GM23248 (cell line): ENCODE data around the gene EMC10. TPM values are rescaled to one million over a fixed set of nuclear protein-coding genes. Genes with fewer than 3 reads are reported as not detected.

Source experiments
- DNase-seq: peaks from one replicate; pipeline ENCODE4 v3.0.0-alpha.2; 2015
- H2AFZ ChIP-seq: fragments of 200-600 bp; sonication (generic); 2 replicates; pipeline ENCODE4 v1.6.1; 2016; ENCODE audit warnings: antibody characterized with exemption
- H3F3A ChIP-seq: fragments of 200-600 bp; sonication (generic); 2 replicates; pipeline ENCODE4 v1.6.1; 2016; ENCODE audit warnings: mild to moderate bottlenecking, antibody characterized with exemption, mixed run types; ENCODE audit not compliant: insufficient read depth
- H3K27ac ChIP-seq: fragments of 200-600 bp; sonication (generic); 2 replicates; pipeline ENCODE4 v1.5.1; 2016; ENCODE audit warnings: mild to moderate bottlenecking
- H3K27me3 ChIP-seq: fragments of 200-600 bp; sonication (generic); replicated peaks from 2 replicates; pipeline ENCODE4 v1.6.1; 2016; ENCODE audit warnings: mild to moderate bottlenecking; ENCODE audit not compliant: insufficient read depth
- H3K36me3 ChIP-seq: fragments of 200-600 bp; sonication (generic); 2 replicates; pipeline ENCODE4 v1.6.1; 2016; ENCODE audit warnings: low read depth, mild to moderate bottlenecking
- H3K4me1 ChIP-seq: fragments of 200-600 bp; sonication (generic); 2 replicates; pipeline ENCODE4 v1.6.1; 2016; ENCODE audit warnings: mild to moderate bottlenecking; ENCODE audit not compliant: insufficient read depth
- H3K4me2 ChIP-seq: fragments of 200-600 bp; sonication (generic); one replicate; pipeline ENCODE4 v1.6.1; 2016; ENCODE audit warnings: mild to moderate bottlenecking; ENCODE audit not compliant: unreplicated experiment
- H3K4me3 ChIP-seq: fragments of 200-600 bp; sonication (generic); 2 replicates; pipeline ENCODE4 v1.5.1; 2016; ENCODE audit warnings: mild to moderate bottlenecking
- H3K79me2 ChIP-seq: fragments of 200-600 bp; sonication (generic); 2 replicates; pipeline ENCODE4 v1.6.1; 2016; ENCODE audit warnings: mild to moderate bottlenecking; ENCODE audit not compliant: insufficient read depth
- H3K9ac ChIP-seq: fragments of 200-600 bp; sonication (generic); 2 replicates; pipeline ENCODE4 v1.6.1; 2016; ENCODE audit warnings: mild to moderate bottlenecking
- H3K9me2 ChIP-seq: fragments of 200-600 bp; sonication (generic); 2 replicates; pipeline ENCODE4 v1.6.1; 2016; ENCODE audit warnings: mixed run types, mild to moderate bottlenecking, moderate library complexity; ENCODE audit not compliant: insufficient read depth
- H3K9me3 ChIP-seq: fragments of 200-600 bp; sonication (generic); one replicate; pipeline ENCODE4 v1.6.1; 2017; ENCODE audit warnings: low read depth
- H4K20me1 ChIP-seq: fragments of 200-600 bp; sonication (generic); 2 replicates; pipeline ENCODE4 v1.6.0; 2016; ENCODE audit not compliant: insufficient read depth
- EZH2 ChIP-seq: fragments of 200-600 bp; sonication (generic); IDR thresholded peaks from 2 replicates; pipeline ENCODE4 v1.6.1; 2018; ENCODE audit warnings: antibody characterized with exemption, mild to moderate bottlenecking; ENCODE audit not compliant: insufficient read depth, poor library complexity, severe bottlenecking
- EZH2phosphoT487 ChIP-seq: fragments of 200-600 bp; sonication (generic); IDR thresholded peaks from 2 replicates; pipeline ENCODE4 v1.6.1; 2018; ENCODE audit warnings: antibody characterized with exemption, moderate library complexity, mild to moderate bottlenecking, low read depth; ENCODE audit not compliant: insufficient read depth
- WGBS, 2 experiments: methylation state at CpG; one replicate each; pipeline ENCODE4 v1.1.6; 2015 to 2017; ENCODE audit warnings: low lambda C conversion rate in 2 of 2, low coverage in 1 of 2; ENCODE audit errors: missing lambda C conversion rate in 2 of 2; 5-methylcytosine and 5-hydroxymethylcytosine counted together
- in situ Hi-C: fragments of 300-500 bp; cut with MboI; formaldehyde crosslinking; loops from 2 replicates; pipeline ENCODE4 v1.15.0; 2020
- polyA plus RNA-seq: library from polyadenylated mRNA; unstranded; fragments of >200 nt; fragmentation: Nextera tagmentation; extraction: Ambion mirVana; gene quantifications from 2 replicates; pipeline ENCODE4 v1.2.1, GENCODE V29; 2016
- total RNA-seq: library from RNA; depleted of rRNA; stranded (reverse); fragments of >200 nt; shearing (Covaris generic); gene quantifications from 2 replicates; pipeline ENCODE4 v1.2.3, GENCODE V29; 2014

EMC10 gene
- total and polyA plus RNA-seq, 2 experiments from 2014 or later: 7.2 to 96.6 TPM

DNA sequence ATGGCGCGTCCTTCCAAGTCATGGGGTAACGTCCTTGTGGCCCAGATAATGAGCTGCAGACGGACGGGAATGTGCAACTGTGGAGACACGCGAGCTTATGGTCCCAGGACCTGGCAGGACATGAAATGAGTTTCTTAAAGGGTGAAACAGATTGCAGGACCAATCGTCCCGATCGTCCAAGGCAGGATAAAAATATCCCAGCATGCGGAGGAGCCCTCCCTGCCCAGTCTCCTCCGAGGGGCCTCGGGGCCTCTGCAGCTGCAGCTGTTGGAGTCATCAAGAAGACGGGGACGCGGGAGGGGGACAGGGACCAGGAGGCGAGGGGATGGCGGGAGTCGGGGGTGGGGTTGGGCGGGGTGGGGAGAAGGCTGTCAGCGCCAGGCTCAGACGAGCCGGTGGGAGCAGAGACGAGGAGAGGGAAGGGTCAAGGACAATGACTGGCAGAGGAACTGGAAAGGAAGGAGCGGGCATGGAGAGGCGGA lies 14.7 kb downstream of the EMC10 start:
- Histone ChIP-seq H3K4me2 (no peak overlapping the region), H3K9me2 (no peaks in the 10 kb centered on the region), H3K27me3 (peaks cover 13% of the 10 kb centered on the region; the same call in 1 of the 2 replicates), H3K36me3 (no peaks in the 10 kb centered on the region), H3K4me1 (no peaks in the 10 kb centered on the region), H2AFZ (no peak overlapping the region), H3F3A (no peaks in the 10 kb centered on the region), H3K27ac (no peak overlapping the region), H3K9ac (no peak overlapping the region), H3K9me3 (no peaks in the 10 kb centered on the region), H3K4me3 (no peak overlapping the region), H4K20me1 (no peaks in the 10 kb centered on the region), H3K79me2 (no peaks in the 10 kb centered on the region)
- TF ChIP-seq EZH2 (no peak), EZH2phosphoT487 (no peak)
- WGBS, 2 experiments: 26 to 32% methylated on average over 17 to 26 of the region's 26 CpGs
- in situ Hi-C loops: no loop called here
- no peak for DNase-seq

DNA sequence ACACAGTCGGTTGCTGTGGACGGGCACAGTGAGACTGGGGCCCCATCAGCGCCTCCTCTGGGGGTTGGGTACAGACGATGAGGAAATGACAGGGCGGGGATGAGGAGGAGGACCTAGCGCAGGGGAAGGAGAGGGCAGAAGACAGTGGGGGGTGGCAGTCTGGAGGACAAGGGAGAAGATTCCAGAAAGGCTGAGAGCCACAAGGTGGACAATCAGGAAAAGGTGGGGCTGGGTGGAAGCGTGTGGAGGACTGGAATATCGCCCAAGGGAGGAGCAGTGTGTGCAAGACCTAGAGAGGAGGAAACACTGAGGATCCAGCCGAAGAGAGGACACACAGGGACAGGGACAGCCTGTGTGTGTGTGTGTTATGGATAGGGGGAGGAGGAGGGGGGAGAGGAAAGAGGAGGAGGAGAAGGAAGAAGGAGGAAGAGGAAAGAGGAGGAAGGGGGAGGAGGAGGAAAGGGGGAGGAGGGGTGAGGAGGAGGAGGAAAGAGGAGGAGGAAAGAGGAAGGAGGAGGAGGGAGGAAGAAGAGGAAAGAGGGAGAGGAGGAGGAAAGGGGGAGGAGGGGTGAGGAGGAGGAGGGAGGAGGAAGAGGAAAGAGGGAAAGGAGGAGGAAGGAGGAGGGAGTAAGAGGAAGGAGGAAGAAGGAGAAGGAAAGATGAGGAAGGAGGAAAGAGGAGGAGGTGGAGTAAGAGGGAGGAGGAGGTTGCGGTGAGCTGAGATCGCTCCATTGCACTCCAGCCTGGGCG lies 16.2 kb downstream of the EMC10 start:
- DNase-seq: peak; percentile 30
- H3K9ac ChIP-seq: no peak overlapping the region
- in situ Hi-C loops: no loop called here
- no peak overlapping the region for H2AFZ ChIP-seq
- no peaks in the 10 kb centered on the region for H3K4me1 ChIP-seq
- H4K20me1 ChIP-seq: no peaks in the 10 kb centered on the region
- H3K9me3 ChIP-seq: no peaks in the 10 kb centered on the region
- peaks cover 4% of the 10 kb centered on the region; the same call in 1 of the 2 replicates for H3K27me3 ChIP-seq
- H3K4me2 ChIP-seq: no peak overlapping the region
- 7 to 13% methylated on average over 8 to 10 of the region's 12 CpGs for WGBS, 2 experiments
- H3K27ac ChIP-seq: no peak overlapping the region
- H3F3A ChIP-seq: no peaks in the 10 kb centered on the region
- TF ChIP-seq EZH2 (no peak), EZH2phosphoT487 (no peak)
- no peaks in the 10 kb centered on the region for H3K79me2 ChIP-seq
- no peaks in the 10 kb centered on the region for H3K36me3 ChIP-seq
- no peak overlapping the region for H3K4me3 ChIP-seq
- H3K9me2 ChIP-seq: no peaks in the 10 kb centered on the region

DNA sequence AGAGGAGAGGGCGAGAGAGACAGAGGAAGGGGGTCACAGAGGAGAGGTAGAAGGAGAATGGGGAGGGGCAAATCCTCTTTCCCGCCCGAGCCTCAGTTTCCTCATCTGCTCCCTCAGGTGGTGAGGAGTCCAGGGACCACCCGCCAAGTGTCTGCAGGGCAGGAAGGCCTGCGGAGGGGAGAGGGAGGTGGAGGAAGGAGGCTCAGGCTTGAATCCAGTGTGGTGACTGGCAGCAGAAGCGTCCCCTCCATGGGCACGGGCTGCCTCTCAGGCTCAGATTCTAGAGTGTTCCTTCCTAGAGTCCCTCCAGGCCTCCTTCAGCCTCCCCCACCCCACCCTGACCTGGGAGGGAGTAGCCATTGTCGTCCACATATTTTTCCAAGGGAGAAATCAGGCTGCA lies 16.9 kb downstream of the EMC10 start:
- no peak for TF ChIP-seq EZH2
- TF ChIP-seq EZH2phosphoT487: no peak
- no peaks in the 10 kb centered on the region for H3K4me1 ChIP-seq
- H3F3A ChIP-seq: no peaks in the 10 kb centered on the region

DNA sequence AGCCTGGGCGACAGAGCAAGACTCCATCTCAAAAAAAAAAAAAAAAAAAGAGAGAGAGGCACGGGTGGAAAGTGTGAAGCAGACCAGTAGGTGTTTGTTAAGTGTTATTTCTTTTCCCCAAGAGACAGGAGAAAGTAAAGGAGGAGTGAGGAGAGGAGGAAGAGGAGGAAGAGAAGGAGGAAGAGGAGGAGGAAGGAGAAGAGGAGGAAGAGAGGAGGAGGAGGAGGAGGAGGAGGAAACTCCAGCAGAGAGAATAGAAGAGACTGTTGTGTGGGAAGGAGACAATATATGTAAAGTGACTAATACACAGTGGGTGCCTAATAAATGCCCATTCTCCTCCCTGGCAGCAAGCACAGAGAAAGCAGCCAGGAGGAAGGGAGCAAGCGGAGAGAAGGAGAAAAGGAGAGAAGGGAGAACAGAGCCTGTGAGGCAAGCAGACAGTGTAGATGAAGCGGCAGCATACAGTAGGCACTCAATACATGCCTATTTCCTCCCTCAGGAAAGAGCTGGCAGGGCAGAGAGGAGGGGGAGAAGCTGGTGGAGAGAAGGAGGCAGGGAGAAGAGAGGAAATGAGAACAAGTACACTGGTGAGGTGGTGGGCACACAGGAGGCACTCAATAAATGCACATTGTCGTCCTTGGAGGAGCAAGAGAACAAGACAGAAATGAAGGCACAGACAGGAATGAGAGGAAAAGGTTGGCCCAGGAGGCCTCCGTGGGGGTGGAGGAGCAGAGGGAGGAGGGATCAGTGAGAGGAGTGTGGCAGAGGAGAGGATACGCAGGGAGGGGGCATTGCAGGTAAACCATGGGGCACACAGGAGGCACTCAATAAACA lies 18.1 kb downstream of the EMC10 start:
- TF ChIP-seq EZH2 (no peak), EZH2phosphoT487 (no peak)
- 38 to 39% methylated on average over 5 to 7 of the region's 7 CpGs for WGBS, 2 experiments

More for the DNA sequence above, 16.9 kb downstream of the EMC10 start:
- peaks cover 4% of the 10 kb centered on the region; the same call in 1 of the 2 replicates for H3K27me3 ChIP-seq
- no peaks in the 10 kb centered on the region for H3K36me3 ChIP-seq
- no peaks in the 10 kb centered on the region for H3K9me2 ChIP-seq
- WGBS, 2 experiments: 27 to 32% methylated on average over 8 of the region's 8 CpGs
- in situ Hi-C loops: no loop called here
- no peaks in the 10 kb centered on the region for H4K20me1 ChIP-seq
- no peak overlapping the region for H2AFZ ChIP-seq
- no peak overlapping the region for H3K27ac ChIP-seq
- no peak for DNase-seq
- no peaks in the 10 kb centered on the region for H3K79me2 ChIP-seq
- no peak overlapping the region for H3K4me3 ChIP-seq
- H3K9me3 ChIP-seq: no peaks in the 10 kb centered on the region
- H3K4me2 ChIP-seq: no peak overlapping the region
- no peak overlapping the region for H3K9ac ChIP-seq

More for the DNA sequence above, 18.1 kb downstream of the EMC10 start:
- no peak overlapping the region for H3K9ac ChIP-seq
- H3K9me2 ChIP-seq: no peaks in the 10 kb centered on the region
- H3K27me3 ChIP-seq: peaks cover 4% of the 10 kb centered on the region; the same call in 1 of the 2 replicates
- H3K9me3 ChIP-seq: no peaks in the 10 kb centered on the region
- no peak overlapping the region for H3K27ac ChIP-seq
- no peaks in the 10 kb centered on the region for H3F3A ChIP-seq
- no peaks in the 10 kb centered on the region for H3K79me2 ChIP-seq
- H3K36me3 ChIP-seq: no peaks in the 10 kb centered on the region
- H3K4me1 ChIP-seq: no peaks in the 10 kb centered on the region
- in situ Hi-C loops: no loop called here
- no peak overlapping the region for H2AFZ ChIP-seq
- H3K4me2 ChIP-seq: no peak overlapping the region
- DNase-seq: no peak
- no peak overlapping the region for H3K4me3 ChIP-seq
- H4K20me1 ChIP-seq: no peaks in the 10 kb centered on the region
